Colonic mucosa (tissue), 4 donors: Measurements from ENCODE around the gene EYA2. TPM values are rescaled to one million over a fixed set of nuclear protein-coding genes. Genes with fewer than 3 reads are reported as not detected.

Experiments used
- DNase-seq: peaks from one replicate; pipeline ENCODE4 v3.0.0-alpha.2; 2020
- H3K27ac ChIP-seq: fragments of 200-600 bp; one replicate; pipeline ENCODE4 v1.8.0; 2021
- H3K27me3 ChIP-seq: fragments of 200-600 bp; one replicate; pipeline ENCODE4 v1.8.0; 2021
- H3K36me3 ChIP-seq: fragments of 200-600 bp; one replicate; pipeline ENCODE4 v1.8.0; 2021
- H3K4me1 ChIP-seq: fragments of 200-600 bp; one replicate; pipeline ENCODE4 v1.8.0; 2021; ENCODE audit warnings: mild to moderate bottlenecking
- H3K4me3 ChIP-seq: fragments of 200-600 bp; one replicate; pipeline ENCODE4 v1.8.0; 2021
- H3K9ac ChIP-seq, 2 donors: one replicate each; pipeline ENCODE4 v1.7.0; 2013; ENCODE audit warnings: control low read depth in 2 of 2, low read depth in 2 of 2, low read length in 2 of 2
- H3K9me3 ChIP-seq: fragments of 200-600 bp; one replicate; pipeline ENCODE4 v1.8.0; 2021
- CTCF ChIP-seq: fragments of 200-600 bp; IDR thresholded peaks from one replicate; pipeline ENCODE4 v1.8.0; 2022; ENCODE audit warnings: antibody characterized with exemption, mild to moderate bottlenecking
- intact Hi-C: fragments of 100-400 bp; cut with DNase I; formaldehyde crosslinking; loops from one replicate; pipeline ENCODE4 v1.14.1; 2022
- total RNA-seq, 2 donors: library from RNA; stranded (reverse); fragmentation: NEBNext Ultra II Directional in 1 of 2; extraction: Animal tissue kit (Norgen Biotek cat#: 25700) in 1 of 2; gene quantifications; one replicate each; pipeline ENCODE4 v1.2.1, GENCODE V29; 2021
- donor health status: healthy.
- donor health status: DM: no; HTN: no; CAD: no.
- donor health status: DM: no; HTN: no; CAD: no.

The EYA2 gene
- total RNA-seq, 2 donors from 2014 or later = 8.9 to 16.8 TPM

- DNase-seq = no peak
- no peaks in the 10 kb centered on the region for H3K36me3 ChIP-seq
- H3K27me3 ChIP-seq = no peaks in the 10 kb centered on the region
- H3K27ac ChIP-seq = no peak overlapping the region
- H3K9me3 ChIP-seq = no peaks in the 10 kb centered on the region
- intact Hi-C loops = no loop called here
- H3K9ac ChIP-seq = no peak overlapping the region
- H3K4me3 ChIP-seq = no peak overlapping the region
- TF ChIP-seq CTCF = no peak
- H3K4me1 ChIP-seq = no peaks in the 10 kb centered on the region
These were observed 6.2 kb downstream of the EYA2 start for GRCh38 chr20:46900826-46901225.

GRCh38 chr20:46901638-46902037 is 7.0 kb downstream of the EYA2 start:
- DNase-seq = no peak
- Histone ChIP-seq H3K4me1 (no peaks in the 10 kb centered on the region), H3K9me3 (no peaks in the 10 kb centered on the region), H3K4me3 (no peak overlapping the region), H3K27ac (no peak overlapping the region), H3K27me3 (no peaks in the 10 kb centered on the region), H3K36me3 (no peaks in the 10 kb centered on the region), H3K9ac (no peak overlapping the region)
- no peak for TF ChIP-seq CTCF
- intact Hi-C loops = no loop called here

GRCh38 chr20:46903256-46903655 is 8.6 kb downstream of the EYA2 start:
- no peaks in the 10 kb centered on the region for H3K9me3 ChIP-seq
- TF ChIP-seq CTCF = no peak
- no peaks in the 10 kb centered on the region for H3K36me3 ChIP-seq
- no peaks in the 10 kb centered on the region for H3K4me1 ChIP-seq
- H3K9ac ChIP-seq = no peak overlapping the region
- H3K4me3 ChIP-seq = no peak overlapping the region
- no peak for DNase-seq
- H3K27ac ChIP-seq = no peak overlapping the region
- intact Hi-C loops = no loop called here
- no peaks in the 10 kb centered on the region for H3K27me3 ChIP-seq

- Histone ChIP-seq H3K9ac (no peak overlapping the region), H3K36me3 (no peaks in the 10 kb centered on the region), H3K4me1 (no peaks in the 10 kb centered on the region), H3K4me3 (no peak overlapping the region), H3K27ac (no peak overlapping the region), H3K9me3 (no peaks in the 10 kb centered on the region), H3K27me3 (no peaks in the 10 kb centered on the region)
- DNase-seq = no peak
- intact Hi-C loops = no loop called here
- TF ChIP-seq CTCF = no peak
These were observed 9.3 kb downstream of the EYA2 start for GRCh38 chr20:46903937-46904336.

- Histone ChIP-seq H3K27me3 (no peaks in the 10 kb centered on the region), H3K27ac (no peak overlapping the region), H3K4me1 (no peaks in the 10 kb centered on the region), H3K36me3 (no peaks in the 10 kb centered on the region), H3K4me3 (no peak overlapping the region), H3K9ac (no peak overlapping the region), H3K9me3 (no peaks in the 10 kb centered on the region)
- no peak for DNase-seq
- no peak for TF ChIP-seq CTCF
- intact Hi-C loops = no loop called here
These were observed 10.9 kb downstream of the EYA2 start for GRCh38 chr20:46905364-46906125.
